ENCODE measurements around the gene ZNF841.
"Not testable (repeated sequence)": the region's sequence is repeated elsewhere in the genome, so short reads cannot be mapped to it uniquely, and the experiment has no call there.

The ZNF841 gene

DNA sequence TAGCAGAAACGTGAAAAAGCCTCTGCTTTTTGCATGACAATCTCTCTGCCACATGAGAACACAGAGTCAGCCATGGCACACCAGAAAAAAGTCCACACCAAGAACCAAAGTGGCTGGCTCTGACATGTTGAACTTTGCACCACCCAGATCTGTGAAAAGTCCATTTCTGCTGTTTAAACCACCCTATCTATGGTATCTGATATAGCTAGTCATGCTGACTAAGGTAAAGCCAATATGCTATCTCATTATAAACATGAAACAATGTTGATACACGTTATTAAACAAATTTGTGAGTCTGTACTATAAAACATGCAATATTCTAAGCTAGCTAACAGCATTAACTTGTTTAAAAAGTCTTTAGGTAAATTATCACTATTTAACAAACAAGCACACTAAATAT lies 25.9 kb downstream of the ZNF841 start:
- Histone ChIP-seq H3K9me3 (ENCODE audit: control insufficient read depth in 2 of 2, low read length in 2 of 2) (peaks cover 65 to 69% of the 10 kb centered on the region in 2 donors), H3K4me3 (ENCODE audit: low read length in 2 of 2) (peak overlapping the region; percentile 5 to 10), H3K27ac (ENCODE audit: low read depth in 2 of 2, low read length in 2 of 2) (no peak overlapping the region), H3K36me3 (ENCODE audit: control insufficient read depth in 2 of 2, insufficient read depth in 2 of 2, low read length in 2 of 2) (peaks cover 64 to 78% of the 10 kb centered on the region in 2 donors), H3K27me3 (ENCODE audit: control insufficient read depth in 2 of 2, insufficient read depth in 2 of 2, low read length in 2 of 2) (no peaks in the 10 kb centered on the region), H3K9ac (ENCODE audit: low read depth in 1 of 2, low read length in 2 of 2) (no peak overlapping the region), H3K4me1 (ENCODE audit: control insufficient read depth in 2 of 2, insufficient read depth in 2 of 2, low read length in 2 of 2) (no peaks in the 10 kb centered on the region)

DNA sequence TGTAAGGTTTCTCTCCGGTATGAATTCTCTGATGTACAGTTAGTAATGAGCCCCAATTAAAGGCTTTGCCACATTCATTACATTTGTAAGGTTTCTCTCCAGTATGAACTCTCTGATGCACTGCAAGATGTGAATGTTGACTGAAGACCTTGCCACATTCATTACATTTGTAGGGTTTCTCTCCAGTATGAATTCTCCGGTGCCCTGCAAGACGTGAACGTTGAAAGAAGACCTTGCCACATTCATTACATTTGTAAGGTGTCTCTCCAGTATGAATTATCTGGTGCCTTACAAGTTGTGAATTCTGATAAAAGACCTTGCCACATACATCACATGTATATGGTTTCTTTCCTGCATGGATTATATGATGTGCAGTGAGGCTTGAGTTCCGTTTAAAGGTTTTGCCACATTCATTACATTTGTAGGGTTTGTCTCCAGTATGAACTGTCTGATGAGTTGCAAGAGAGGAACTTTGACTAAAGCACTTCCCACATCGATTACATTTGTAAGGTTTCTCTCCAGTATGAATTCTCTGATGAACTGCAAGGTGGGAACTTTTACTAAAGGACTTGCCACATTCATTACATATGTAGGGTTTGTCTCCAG lies 29.2 kb downstream of the ZNF841 start:
- no peaks in the 10 kb centered on the region for H3K27me3 ChIP-seq (ENCODE audit: control insufficient read depth in 2 of 2, insufficient read depth in 2 of 2, low read length in 2 of 2)
- H3K4me1 ChIP-seq (ENCODE audit: control insufficient read depth in 2 of 2, insufficient read depth in 2 of 2, low read length in 2 of 2), result no peaks in the 10 kb centered on the region
- no peak overlapping the region for H3K27ac ChIP-seq (ENCODE audit: low read depth in 2 of 2, low read length in 2 of 2)
- H3K36me3 ChIP-seq (ENCODE audit: control insufficient read depth in 2 of 2, insufficient read depth in 2 of 2, low read length in 2 of 2), result peaks cover 52 to 55% of the 10 kb centered on the region in 2 donors
- no peak overlapping the region for H3K9ac ChIP-seq (ENCODE audit: low read depth in 1 of 2, low read length in 2 of 2)
- H3K4me3 ChIP-seq (ENCODE audit: low read length in 2 of 2), result peak overlapping the region in 1 of 2 donors; percentile 18
- peaks cover 64 to 73% of the 10 kb centered on the region in 2 donors for H3K9me3 ChIP-seq (ENCODE audit: control insufficient read depth in 2 of 2, low read length in 2 of 2)

DNA sequence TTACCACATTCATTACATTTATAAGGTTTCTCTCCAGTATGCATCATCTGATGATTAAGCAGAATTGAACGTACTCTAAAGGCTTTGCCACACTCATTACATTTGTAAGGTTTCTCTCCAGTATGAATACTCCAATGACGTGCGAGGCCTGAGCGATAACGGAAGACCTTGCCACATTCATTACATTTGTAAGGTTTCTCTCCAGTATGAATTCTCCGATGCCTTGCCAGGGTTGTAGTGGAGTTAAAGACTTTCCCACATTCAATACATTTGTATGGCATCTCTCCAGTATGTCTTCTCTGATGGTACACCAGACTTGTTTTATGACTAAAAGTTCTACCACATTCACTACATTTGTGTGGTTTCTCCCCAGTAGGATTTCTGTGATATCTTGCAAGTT lies 30.2 kb downstream of the ZNF841 start:
- peaks cover 44 to 50% of the 10 kb centered on the region in 2 donors for H3K36me3 ChIP-seq (ENCODE audit: control insufficient read depth in 2 of 2, insufficient read depth in 2 of 2, low read length in 2 of 2)
- H3K27me3 ChIP-seq (ENCODE audit: control insufficient read depth in 2 of 2, insufficient read depth in 2 of 2, low read length in 2 of 2), result no peaks in the 10 kb centered on the region
- H3K4me3 ChIP-seq (ENCODE audit: low read length in 2 of 2), result peak overlapping the region in 1 of 2 donors; percentile 11
- H3K4me1 ChIP-seq (ENCODE audit: control insufficient read depth in 2 of 2, insufficient read depth in 2 of 2, low read length in 2 of 2), result no peaks in the 10 kb centered on the region
- H3K27ac ChIP-seq (ENCODE audit: low read depth in 2 of 2, low read length in 2 of 2), result no peak overlapping the region
- peaks cover 61 to 66% of the 10 kb centered on the region in 2 donors for H3K9me3 ChIP-seq (ENCODE audit: control insufficient read depth in 2 of 2, low read length in 2 of 2)
- no peak overlapping the region for H3K9ac ChIP-seq (ENCODE audit: low read depth in 1 of 2, low read length in 2 of 2)

DNA sequence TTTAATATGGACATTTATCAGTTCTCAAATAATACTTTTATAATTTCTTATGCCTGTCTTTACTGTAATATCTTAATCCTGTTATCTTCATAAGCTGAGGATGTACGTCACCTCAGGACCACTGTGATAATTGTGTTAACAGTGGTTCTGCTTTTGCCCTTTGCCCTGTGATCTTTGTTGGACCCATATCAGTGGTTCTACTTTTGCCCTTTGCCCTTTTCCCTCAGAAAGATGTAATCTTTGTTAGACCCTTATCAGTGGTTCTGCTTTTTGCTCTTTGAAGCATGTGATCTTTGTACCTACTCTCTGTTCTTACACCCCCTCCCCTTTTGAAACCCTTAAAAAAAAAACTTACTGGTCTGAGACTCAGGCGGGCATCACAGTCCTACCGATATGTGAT lies 39.1 kb downstream of the ZNF841 start:
- not testable (repeated sequence) for H3K27ac ChIP-seq (ENCODE audit: low read depth in 2 of 2, low read length in 2 of 2); H3K27me3 ChIP-seq (ENCODE audit: control insufficient read depth in 2 of 2, insufficient read depth in 2 of 2, low read length in 2 of 2); H3K36me3 ChIP-seq (ENCODE audit: control insufficient read depth in 2 of 2, insufficient read depth in 2 of 2, low read length in 2 of 2); H3K9ac ChIP-seq (ENCODE audit: low read depth in 1 of 2, low read length in 2 of 2); H3K4me3 ChIP-seq (ENCODE audit: low read length in 2 of 2); H3K4me1 ChIP-seq (ENCODE audit: control insufficient read depth in 2 of 2, insufficient read depth in 2 of 2, low read length in 2 of 2)
- peaks cover 22 to 23% of the 10 kb centered on the region in 2 donors for H3K9me3 ChIP-seq (ENCODE audit: control insufficient read depth in 2 of 2, low read length in 2 of 2)

DNA sequence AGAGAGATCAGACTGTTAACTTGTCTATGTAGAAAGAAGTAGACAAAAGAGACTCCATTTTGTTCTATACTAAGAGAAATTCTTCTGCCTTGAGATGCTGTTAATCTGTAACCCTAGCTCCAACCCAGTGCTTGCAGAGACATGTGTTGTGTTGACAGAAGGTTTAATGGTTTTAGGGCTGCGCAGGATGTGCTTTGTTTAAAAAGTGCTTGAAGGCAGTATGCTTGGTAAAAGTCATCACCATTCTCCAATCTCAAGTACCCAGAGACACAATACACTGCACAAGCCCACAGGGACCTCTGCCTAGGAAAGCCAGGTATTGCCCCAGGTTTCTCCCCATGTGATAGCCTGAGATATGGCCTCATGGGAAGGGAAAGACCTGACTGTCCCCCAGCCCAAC lies 43.8 kb downstream of the ZNF841 start:
- H3K27ac ChIP-seq (ENCODE audit: low read depth in 2 of 2, low read length in 2 of 2); H3K4me1 ChIP-seq (ENCODE audit: control insufficient read depth in 2 of 2, insufficient read depth in 2 of 2, low read length in 2 of 2); H3K4me3 ChIP-seq (ENCODE audit: low read length in 2 of 2); H3K36me3 ChIP-seq (ENCODE audit: control insufficient read depth in 2 of 2, insufficient read depth in 2 of 2, low read length in 2 of 2); H3K9ac ChIP-seq (ENCODE audit: low read depth in 1 of 2, low read length in 2 of 2); H3K9me3 ChIP-seq (ENCODE audit: control insufficient read depth in 2 of 2, low read length in 2 of 2); H3K27me3 ChIP-seq (ENCODE audit: control insufficient read depth in 2 of 2, insufficient read depth in 2 of 2, low read length in 2 of 2): not testable (repeated sequence)

DNA sequence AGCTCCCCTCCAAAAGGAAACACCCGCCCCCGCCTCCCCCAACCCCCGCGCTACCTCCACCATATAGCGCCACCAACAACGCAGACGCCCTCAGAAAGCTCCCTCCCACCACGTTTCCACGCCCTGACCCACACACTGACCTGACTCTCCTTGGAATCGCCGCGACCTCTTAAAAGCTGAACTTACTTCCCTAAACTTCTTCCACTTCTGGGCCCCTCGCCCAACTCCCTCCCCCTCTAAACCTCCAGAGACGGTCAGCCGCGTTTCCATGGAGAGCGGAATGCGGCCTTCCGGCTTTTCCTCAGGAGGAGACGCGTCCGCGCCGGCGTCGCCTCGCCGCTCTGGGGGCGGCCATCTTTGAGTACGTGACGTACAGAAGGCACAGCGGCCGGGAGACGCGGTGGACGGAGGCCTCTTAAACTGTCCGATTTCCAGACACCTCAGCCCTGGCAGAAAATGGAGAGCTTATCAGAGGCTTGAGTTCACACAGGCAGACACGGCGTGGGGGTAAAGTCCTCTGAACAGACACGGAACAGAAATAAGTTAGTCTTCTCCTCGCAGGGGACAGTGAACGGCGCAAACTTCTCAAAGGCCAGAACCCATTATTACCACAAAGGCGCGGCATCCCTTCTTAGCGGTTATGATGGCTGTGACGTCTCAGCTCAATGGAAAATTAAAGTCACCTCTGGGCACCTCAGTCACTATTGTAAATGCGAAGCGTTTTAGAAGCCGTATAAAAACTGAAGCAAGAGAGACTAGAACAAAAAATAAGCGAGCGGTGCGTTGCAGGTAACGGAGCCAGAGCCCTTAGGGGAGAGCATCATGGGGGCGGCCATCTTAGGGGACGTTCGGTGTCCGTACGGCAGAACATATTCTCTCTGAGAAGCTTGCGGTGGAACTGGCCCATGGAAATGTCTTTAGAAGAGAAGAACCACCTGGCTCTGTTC lies 46.7 kb downstream of the ZNF841 start, which contains the start of gene ZNF432:
ZNF432 (minus strand) TSS at position 284 of the 947 bp plus-strand sequence. CDS start 1,970 bp downstream, outside the sequence.
- Histone ChIP-seq H3K36me3 (ENCODE audit: control insufficient read depth in 2 of 2, insufficient read depth in 2 of 2, low read length in 2 of 2) (peaks cover 9 to 21% of the 10 kb centered on the region in 2 donors), H3K9me3 (ENCODE audit: control insufficient read depth in 2 of 2, low read length in 2 of 2) (peaks cover 5% of the 10 kb centered on the region in 2 donors), H3K4me3 (ENCODE audit: low read length in 2 of 2) (peak within 1 kb of the TSS; percentile 87 to 97), H3K4me1 (ENCODE audit: control insufficient read depth in 2 of 2, insufficient read depth in 2 of 2, low read length in 2 of 2) (no peaks in the 10 kb centered on the region), H3K9ac (ENCODE audit: low read depth in 1 of 2, low read length in 2 of 2) (peak within 1 kb of the TSS; percentile 65 to 95), H3K27me3 (ENCODE audit: control insufficient read depth in 2 of 2, insufficient read depth in 2 of 2, low read length in 2 of 2) (no peaks in the 10 kb centered on the region), H3K27ac (ENCODE audit: low read depth in 2 of 2, low read length in 2 of 2) (peak within 1 kb of the TSS; percentile 89 to 94)

GRCh38 chr19:52039169-52039568 lies 56.4 kb downstream of the ZNF841 start:
- H3K4me3 ChIP-seq (ENCODE audit: low read length in 2 of 2), result no peak overlapping the region
- no peaks in the 10 kb centered on the region for H3K27me3 ChIP-seq (ENCODE audit: control insufficient read depth in 2 of 2, insufficient read depth in 2 of 2, low read length in 2 of 2)
- H3K36me3 ChIP-seq (ENCODE audit: control insufficient read depth in 2 of 2, insufficient read depth in 2 of 2, low read length in 2 of 2), result peaks cover 74 to 75% of the 10 kb centered on the region in 2 donors

GRCh38 chr19:52034051-52034728 lies 61.4 kb downstream of the ZNF841 start:
- Histone ChIP-seq H3K27ac (ENCODE audit: low read depth in 2 of 2, low read length in 2 of 2) (no peak overlapping the region), H3K9me3 (ENCODE audit: control insufficient read depth in 2 of 2, low read length in 2 of 2) (peaks cover 59 to 68% of the 10 kb centered on the region in 2 donors), H3K27me3 (ENCODE audit: control insufficient read depth in 2 of 2, insufficient read depth in 2 of 2, low read length in 2 of 2) (no peaks in the 10 kb centered on the region), H3K36me3 (ENCODE audit: control insufficient read depth in 2 of 2, insufficient read depth in 2 of 2, low read length in 2 of 2) (peaks cover 49 to 55% of the 10 kb centered on the region in 2 donors), H3K4me3 (ENCODE audit: low read length in 2 of 2) (peak overlapping the region; percentile 21 to 24), H3K9ac (ENCODE audit: low read depth in 1 of 2, low read length in 2 of 2) (no peak overlapping the region), H3K4me1 (ENCODE audit: control insufficient read depth in 2 of 2, insufficient read depth in 2 of 2, low read length in 2 of 2) (no peaks in the 10 kb centered on the region)

More at GRCh38 chr19:52039169-52039568, 56.4 kb downstream of the ZNF841 start:
- Histone ChIP-seq H3K27ac (ENCODE audit: low read depth in 2 of 2, low read length in 2 of 2) (no peak overlapping the region), H3K9ac (ENCODE audit: low read depth in 1 of 2, low read length in 2 of 2) (no peak overlapping the region), H3K9me3 (ENCODE audit: control insufficient read depth in 2 of 2, low read length in 2 of 2) (peaks cover 53 to 59% of the 10 kb centered on the region in 2 donors), H3K4me1 (ENCODE audit: control insufficient read depth in 2 of 2, insufficient read depth in 2 of 2, low read length in 2 of 2) (no peaks in the 10 kb centered on the region)

DNA sequence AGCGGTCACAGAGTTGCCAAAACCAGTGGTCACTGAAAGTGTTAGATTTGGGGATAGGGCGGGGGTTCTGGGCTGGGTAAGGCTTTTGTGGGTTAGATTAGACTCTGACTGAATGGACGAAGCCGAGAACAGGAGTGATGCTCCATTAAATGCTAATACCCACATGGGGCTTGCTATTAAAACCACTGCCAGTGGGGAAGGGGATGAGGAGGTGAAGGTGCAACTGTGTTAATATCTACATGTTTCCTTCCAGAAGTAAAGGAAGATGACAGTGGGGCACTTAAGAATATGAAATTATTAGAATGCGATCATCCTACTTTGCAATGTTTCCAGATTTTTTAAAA lies 66.8 kb downstream of the ZNF841 start:
- H3K36me3 ChIP-seq (ENCODE audit: control insufficient read depth in 2 of 2, insufficient read depth in 2 of 2, low read length in 2 of 2), result peaks cover 19 to 23% of the 10 kb centered on the region in 2 donors
- H3K9me3 ChIP-seq (ENCODE audit: control insufficient read depth in 2 of 2, low read length in 2 of 2), result peaks cover 23 to 28% of the 10 kb centered on the region in 2 donors
- peak overlapping the region; percentile 93 to 97 for H3K4me3 ChIP-seq (ENCODE audit: low read length in 2 of 2)
- no peaks in the 10 kb centered on the region for H3K4me1 ChIP-seq (ENCODE audit: control insufficient read depth in 2 of 2, insufficient read depth in 2 of 2, low read length in 2 of 2)
- no peaks in the 10 kb centered on the region for H3K27me3 ChIP-seq (ENCODE audit: control insufficient read depth in 2 of 2, insufficient read depth in 2 of 2, low read length in 2 of 2)
- H3K9ac ChIP-seq (ENCODE audit: low read depth in 1 of 2, low read length in 2 of 2), result peak overlapping the region; percentile 91 to 94
- peak overlapping the region; percentile 77 to 92 for H3K27ac ChIP-seq (ENCODE audit: low read depth in 2 of 2, low read length in 2 of 2)

Measured in mucosa of rectum (tissue), 2 donors.